ENCODE results near the gene CXCL16.

Gene CXCL16

GRCh38 chr17:4764595-4764994 lies 24.9 kb upstream of the CXCL16 start:
- Histone ChIP-seq H3K4me2 (ENCODE audit: insufficient read depth, low read length, poor library complexity, severe bottlenecking) (no peak overlapping the region), H3K27ac (replicated peaks; ENCODE audit: low read length) (no peak overlapping the region), H3K23ac (ENCODE audit: low read depth, low read length, poor library complexity) (no peak overlapping the region), H2AFZ (ENCODE audit: low read length) (no peak overlapping the region), H2BK120ac (ENCODE audit: low read depth, low read length) (no peak overlapping the region), H3K14ac (ENCODE audit: low read length) (no peak overlapping the region), H3K79me1 (ENCODE audit: low read depth, low read length) (no peaks in the 10 kb centered on the region), H3K4me3 (ENCODE audit: low read length in 2 of 2) (no peak overlapping the region), H3K9ac (ENCODE audit: low read depth, low read length, poor library complexity) (no peak overlapping the region), H3K27me3 (ENCODE audit: control insufficient read depth in 3 of 3, insufficient read depth in 3 of 3, low read depth in 1 of 3, low read length in 3 of 3) (peaks cover 0 to 12% (median 0%) of the 10 kb centered on the region in 3 experiments), H3K4me1 (ENCODE audit: control insufficient read depth in 2 of 2, insufficient read depth in 1 of 2, low read depth in 1 of 2, low read length in 2 of 2) (no peaks in the 10 kb centered on the region), H2BK15ac (ENCODE audit: low read length) (no peak overlapping the region), H4K8ac (ENCODE audit: low read depth, low read length) (no peak overlapping the region), H2BK5ac (ENCODE audit: low read length) (no peak overlapping the region), H2AK5ac (ENCODE audit: low read depth, low read length) (no peak overlapping the region), H3K18ac (ENCODE audit: low read length) (no peak overlapping the region), H3K4ac (ENCODE audit: low read length) (no peak overlapping the region), H2BK12ac (ENCODE audit: low read length) (no peak overlapping the region), H3K36me3 (replicated peaks in 1 of 2; ENCODE audit: control insufficient read depth in 2 of 2, insufficient read depth in 2 of 2, low read length in 2 of 2) (no peaks in the 10 kb centered on the region), H4K91ac (ENCODE audit: low read depth, low read length, poor library complexity) (no peak overlapping the region), H3K9me3 (replicated peaks in 1 of 2; ENCODE audit: control insufficient read depth in 2 of 2, insufficient read depth in 1 of 2, low read depth in 1 of 2, low read length in 2 of 2) (no peaks in the 10 kb centered on the region)
- no CpG with 5 or more reads among the region's 3 CpGs for WGBS, 2 donors (ENCODE audit: extremely low coverage in 2 of 2, insufficient read length in 2 of 2, insufficient replicate concordance in 1 of 2)
- no peak for DNase-seq (ENCODE audit: low spot score)

GRCh38 chr17:4759776-4760236 lies 20.1 kb upstream of the CXCL16 start:
- Histone ChIP-seq H3K9ac (ENCODE audit: low read depth, low read length, poor library complexity) (no peak overlapping the region), H2AFZ (ENCODE audit: low read length) (no peak overlapping the region), H3K4ac (ENCODE audit: low read length) (no peak overlapping the region), H3K79me1 (ENCODE audit: low read depth, low read length) (no peaks in the 10 kb centered on the region), H3K36me3 (replicated peaks in 1 of 2; ENCODE audit: control insufficient read depth in 2 of 2, insufficient read depth in 2 of 2, low read length in 2 of 2) (no peaks in the 10 kb centered on the region), H3K27me3 (ENCODE audit: control insufficient read depth in 3 of 3, insufficient read depth in 3 of 3, low read depth in 1 of 3, low read length in 3 of 3) (peaks cover 0 to 24% (median 0%) of the 10 kb centered on the region in 3 experiments), H3K23ac (ENCODE audit: low read depth, low read length, poor library complexity) (no peak overlapping the region), H2BK12ac (ENCODE audit: low read length) (no peak overlapping the region), H2BK5ac (ENCODE audit: low read length) (no peak overlapping the region), H3K9me3 (replicated peaks in 1 of 2; ENCODE audit: control insufficient read depth in 2 of 2, insufficient read depth in 1 of 2, low read depth in 1 of 2, low read length in 2 of 2) (no peaks in the 10 kb centered on the region), H2AK5ac (ENCODE audit: low read depth, low read length) (no peak overlapping the region), H3K4me3 (ENCODE audit: low read length in 2 of 2) (no peak overlapping the region), H2BK120ac (ENCODE audit: low read depth, low read length) (no peak overlapping the region), H3K4me2 (ENCODE audit: insufficient read depth, low read length, poor library complexity, severe bottlenecking) (no peak overlapping the region), H4K8ac (ENCODE audit: low read depth, low read length) (no peak overlapping the region), H3K18ac (ENCODE audit: low read length) (no peak overlapping the region), H2BK15ac (ENCODE audit: low read length) (no peak overlapping the region), H3K27ac (replicated peaks; ENCODE audit: low read length) (no peak overlapping the region), H3K4me1 (ENCODE audit: control insufficient read depth in 2 of 2, insufficient read depth in 1 of 2, low read depth in 1 of 2, low read length in 2 of 2) (no peaks in the 10 kb centered on the region), H4K91ac (ENCODE audit: low read depth, low read length, poor library complexity) (no peak overlapping the region), H3K14ac (ENCODE audit: low read length) (no peak overlapping the region)
- DNase-seq (ENCODE audit: low spot score) = no peak
- no CpG with 5 or more reads among the region's 10 CpGs for WGBS, 2 donors (ENCODE audit: extremely low coverage in 2 of 2, insufficient read length in 2 of 2, insufficient replicate concordance in 1 of 2)

GRCh38 chr17:4753392-4753791 lies 13.7 kb upstream of the CXCL16 start:
- Histone ChIP-seq H2BK5ac (ENCODE audit: low read length) (no peak overlapping the region), H3K27me3 (ENCODE audit: control insufficient read depth in 3 of 3, insufficient read depth in 3 of 3, low read depth in 1 of 3, low read length in 3 of 3) (peaks cover 0 to 29% (median 0%) of the 10 kb centered on the region in 3 experiments), H3K79me1 (ENCODE audit: low read depth, low read length) (no peaks in the 10 kb centered on the region), H3K14ac (ENCODE audit: low read length) (no peak overlapping the region), H2AK5ac (ENCODE audit: low read depth, low read length) (no peak overlapping the region), H3K36me3 (replicated peaks in 1 of 2; ENCODE audit: control insufficient read depth in 2 of 2, insufficient read depth in 2 of 2, low read length in 2 of 2) (no peaks in the 10 kb centered on the region), H3K4me3 (ENCODE audit: low read length in 2 of 2) (no peak overlapping the region), H2BK12ac (ENCODE audit: low read length) (no peak overlapping the region), H2BK15ac (ENCODE audit: low read length) (no peak overlapping the region), H3K27ac (replicated peaks; ENCODE audit: low read length) (no peak overlapping the region), H2BK120ac (ENCODE audit: low read depth, low read length) (no peak overlapping the region), H3K9ac (ENCODE audit: low read depth, low read length, poor library complexity) (no peak overlapping the region), H4K8ac (ENCODE audit: low read depth, low read length) (no peak overlapping the region), H3K23ac (ENCODE audit: low read depth, low read length, poor library complexity) (no peak overlapping the region), H3K4me1 (ENCODE audit: control insufficient read depth in 2 of 2, insufficient read depth in 1 of 2, low read depth in 1 of 2, low read length in 2 of 2) (no peaks in the 10 kb centered on the region), H4K91ac (ENCODE audit: low read depth, low read length, poor library complexity) (no peak overlapping the region), H3K9me3 (replicated peaks in 1 of 2; ENCODE audit: control insufficient read depth in 2 of 2, insufficient read depth in 1 of 2, low read depth in 1 of 2, low read length in 2 of 2) (no peaks in the 10 kb centered on the region), H3K4ac (ENCODE audit: low read length) (no peak overlapping the region), H3K4me2 (ENCODE audit: insufficient read depth, low read length, poor library complexity, severe bottlenecking) (no peak overlapping the region), H2AFZ (ENCODE audit: low read length) (no peak overlapping the region), H3K18ac (ENCODE audit: low read length) (no peak overlapping the region)
- no CpG with 5 or more reads among the region's 1 CpG for WGBS, 2 donors (ENCODE audit: extremely low coverage in 2 of 2, insufficient read length in 2 of 2, insufficient replicate concordance in 1 of 2)
- DNase-seq (ENCODE audit: low spot score) = no peak

- H2BK15ac ChIP-seq (ENCODE audit: low read length) = no peak overlapping the region
- H3K9me3 ChIP-seq (replicated peaks in 1 of 2; ENCODE audit: control insufficient read depth in 2 of 2, insufficient read depth in 1 of 2, low read depth in 1 of 2, low read length in 2 of 2) = no peaks in the 10 kb centered on the region
- no peak overlapping the region for H3K27ac ChIP-seq (replicated peaks; ENCODE audit: low read length)
- no peak overlapping the region for H2AFZ ChIP-seq (ENCODE audit: low read length)
- H4K91ac ChIP-seq (ENCODE audit: low read depth, low read length, poor library complexity) = no peak overlapping the region
- peaks cover 0 to 21% (median 0%) of the 10 kb centered on the region in 3 experiments for H3K27me3 ChIP-seq (ENCODE audit: control insufficient read depth in 3 of 3, insufficient read depth in 3 of 3, low read depth in 1 of 3, low read length in 3 of 3)
- no peak for DNase-seq (ENCODE audit: low spot score)
- no peaks in the 10 kb centered on the region for H3K4me1 ChIP-seq (ENCODE audit: control insufficient read depth in 2 of 2, insufficient read depth in 1 of 2, low read depth in 1 of 2, low read length in 2 of 2)
- no peak overlapping the region for H2BK120ac ChIP-seq (ENCODE audit: low read depth, low read length)
- no peak overlapping the region for H3K23ac ChIP-seq (ENCODE audit: low read depth, low read length, poor library complexity)
- no peaks in the 10 kb centered on the region for H3K79me1 ChIP-seq (ENCODE audit: low read depth, low read length)
- no peak overlapping the region for H3K4me2 ChIP-seq (ENCODE audit: insufficient read depth, low read length, poor library complexity, severe bottlenecking)
- WGBS, 2 donors (ENCODE audit: extremely low coverage in 2 of 2, insufficient read length in 2 of 2, insufficient replicate concordance in 1 of 2) = no CpG with 5 or more reads among the region's 5 CpGs
- no peak overlapping the region for H3K4me3 ChIP-seq (ENCODE audit: low read length in 2 of 2)
- no peak overlapping the region for H2BK12ac ChIP-seq (ENCODE audit: low read length)
- H2AK5ac ChIP-seq (ENCODE audit: low read depth, low read length) = no peak overlapping the region
- H3K14ac ChIP-seq (ENCODE audit: low read length) = no peak overlapping the region
- H4K8ac ChIP-seq (ENCODE audit: low read depth, low read length) = no peak overlapping the region
- H2BK5ac ChIP-seq (ENCODE audit: low read length) = no peak overlapping the region
- H3K36me3 ChIP-seq (replicated peaks in 1 of 2; ENCODE audit: control insufficient read depth in 2 of 2, insufficient read depth in 2 of 2, low read length in 2 of 2) = no peaks in the 10 kb centered on the region
- no peak overlapping the region for H3K9ac ChIP-seq (ENCODE audit: low read depth, low read length, poor library complexity)
- no peak overlapping the region for H3K4ac ChIP-seq (ENCODE audit: low read length)
- no peak overlapping the region for H3K18ac ChIP-seq (ENCODE audit: low read length)
Measured at GRCh38 chr17:4751932-4752331, 12.2 kb upstream of the CXCL16 start.

Measured in neuronal stem cell (in vitro differentiated cells).